WERI-Rb-1 (cell line): ENCODE data around the gene ARID5A.

Experiments used
- DNase-seq: peaks from one replicate; pipeline ENCODE4 v3.0.0-alpha.2; 2020
- H3K27ac ChIP-seq: fragments of 250-450 bp; sonication (Bioruptor Pico); 2 replicates; pipeline ENCODE4 v1.5.1; 2020; ENCODE audit warnings: mild to moderate bottlenecking, moderate library complexity
- H3K27me3 ChIP-seq: fragments of 250-450 bp; sonication (Bioruptor Pico); 2 replicates; pipeline ENCODE4 v1.5.1; 2021; ENCODE audit warnings: mild to moderate bottlenecking, low read depth, moderate library complexity; ENCODE audit not compliant: insufficient read depth, severe bottlenecking
- H3K36me3 ChIP-seq: fragments of 250-450 bp; sonication (Bioruptor Pico); 2 replicates; pipeline ENCODE4 v1.5.1; 2020; ENCODE audit warnings: mild to moderate bottlenecking, moderate library complexity
- H3K4me3 ChIP-seq: 2 replicates; pipeline ENCODE4 v1.5.1; 2011; ENCODE audit warnings: low read depth, mild to moderate bottlenecking, control low read depth, low read length
- H3K9me3 ChIP-seq: fragments of 250-450 bp; sonication (Bioruptor Pico); 2 replicates; pipeline ENCODE4 v1.5.1; 2021; ENCODE audit warnings: mild to moderate bottlenecking, moderate library complexity; ENCODE audit not compliant: severe bottlenecking
- CTCF ChIP-seq: IDR thresholded peaks from 2 replicates; pipeline ENCODE4 v1.5.1; 2011; ENCODE audit warnings: low read depth, mild to moderate bottlenecking, control low read depth, inconsistent platforms, low read length

ARID5A gene

DNA sequence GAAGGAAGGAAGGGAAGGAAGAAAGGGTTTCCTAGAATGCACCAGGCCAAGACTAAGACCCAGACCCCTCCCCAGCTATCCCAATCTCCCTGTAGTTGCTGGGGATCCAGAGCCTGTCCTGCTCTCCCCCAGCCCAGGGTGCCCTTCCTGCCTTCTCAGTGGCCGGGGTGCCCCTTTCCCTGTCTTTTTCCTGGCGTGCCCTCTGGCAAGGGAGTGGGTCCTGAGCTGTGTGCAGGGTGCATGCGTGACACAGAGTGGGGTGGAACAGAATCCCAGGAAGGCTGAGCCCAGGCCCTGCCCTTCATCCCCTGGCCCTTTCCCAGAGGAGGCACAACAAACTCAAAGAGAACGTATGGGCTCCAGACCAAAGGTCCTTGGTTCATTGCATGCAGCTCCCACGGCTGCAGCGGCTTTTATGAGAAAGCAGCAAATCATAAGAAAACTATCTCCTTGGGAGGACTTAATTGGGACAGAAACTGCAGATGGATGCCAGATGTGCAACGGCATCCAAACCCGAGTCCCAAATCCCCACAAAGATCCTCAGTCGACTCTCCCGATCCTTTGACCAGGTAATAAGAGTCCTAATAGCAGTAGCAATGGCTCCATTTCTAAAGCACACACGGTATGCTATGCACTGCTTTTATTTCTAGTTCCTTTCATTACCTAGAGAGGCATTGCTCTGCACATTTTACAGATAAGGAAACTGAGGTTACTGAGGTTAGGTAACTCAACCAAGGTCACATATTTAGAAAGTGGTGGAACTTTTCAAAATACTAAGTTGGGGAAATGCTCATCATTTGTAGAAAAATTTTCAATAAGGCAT, 12.7 kb upstream of the ARID5A start:
- Histone ChIP-seq H3K9me3 (no peaks in the 10 kb centered on the region), H3K36me3 (no peaks in the 10 kb centered on the region), H3K27ac (no peak overlapping the region), H3K27me3 (no peaks in the 10 kb centered on the region), H3K4me3 (no peak overlapping the region)
- no peak for TF ChIP-seq CTCF
- no peak for DNase-seq

DNA sequence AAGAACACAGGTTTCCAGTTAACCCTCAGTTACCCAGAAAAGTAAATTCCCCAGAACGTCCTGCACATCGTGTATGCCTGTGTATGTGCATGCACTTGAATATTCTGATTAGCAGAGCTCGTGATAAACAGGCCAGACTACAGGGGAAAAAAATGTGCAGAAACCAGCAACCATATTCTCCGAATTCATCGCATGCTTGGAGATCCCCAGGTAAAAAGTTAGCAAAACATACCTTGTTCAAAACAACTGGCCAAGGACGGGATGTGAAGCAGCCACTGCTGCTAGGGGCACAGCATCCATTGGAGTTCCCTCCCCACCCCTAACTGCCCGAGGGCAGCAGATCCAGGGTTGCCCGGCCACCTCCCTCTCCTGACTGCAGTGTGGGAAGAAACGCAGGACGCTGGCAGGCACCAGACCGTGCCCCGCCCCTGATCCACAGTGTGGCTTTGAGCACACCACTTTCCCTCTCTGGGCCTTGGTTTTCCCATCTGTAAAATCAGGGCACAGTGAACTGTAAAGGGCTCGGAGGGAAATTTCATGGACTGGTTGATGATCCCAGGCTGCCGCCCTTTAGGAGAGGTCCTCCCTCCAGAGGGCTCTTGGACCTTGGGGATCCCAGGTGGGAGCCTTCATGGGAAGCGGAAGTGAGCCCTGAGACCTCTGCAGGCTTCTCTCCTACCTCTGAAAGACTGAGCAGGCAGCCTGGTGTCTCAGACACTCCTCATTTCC, 11.9 kb upstream of the ARID5A start:
- no peaks in the 10 kb centered on the region for H3K27me3 ChIP-seq
- no peak for TF ChIP-seq CTCF
- H3K9me3 ChIP-seq: no peaks in the 10 kb centered on the region
- DNase-seq: no peak
- no peaks in the 10 kb centered on the region for H3K36me3 ChIP-seq
- no peak overlapping the region for H3K27ac ChIP-seq
- H3K4me3 ChIP-seq: no peak overlapping the region

DNA sequence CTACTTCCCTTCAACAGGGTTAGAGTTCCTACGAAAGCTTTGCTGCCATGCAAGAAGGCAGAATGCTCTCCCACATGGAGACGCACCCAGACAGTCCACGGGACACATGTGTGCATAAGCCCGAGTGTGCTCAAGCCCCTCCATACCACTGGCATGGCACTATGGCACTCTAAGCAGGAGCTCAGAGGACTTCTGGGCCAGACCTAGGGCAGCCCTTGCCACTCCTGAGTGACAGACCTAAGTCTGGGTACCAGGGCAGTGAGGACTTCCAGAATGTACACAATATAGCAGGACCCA, 11.4 kb upstream of the ARID5A start:
- no peak overlapping the region for H3K4me3 ChIP-seq
- no peaks in the 10 kb centered on the region for H3K9me3 ChIP-seq
- no peaks in the 10 kb centered on the region for H3K27me3 ChIP-seq
- no peak for TF ChIP-seq CTCF
- no peak for DNase-seq
- H3K36me3 ChIP-seq: no peaks in the 10 kb centered on the region
- H3K27ac ChIP-seq: no peak overlapping the region

DNA sequence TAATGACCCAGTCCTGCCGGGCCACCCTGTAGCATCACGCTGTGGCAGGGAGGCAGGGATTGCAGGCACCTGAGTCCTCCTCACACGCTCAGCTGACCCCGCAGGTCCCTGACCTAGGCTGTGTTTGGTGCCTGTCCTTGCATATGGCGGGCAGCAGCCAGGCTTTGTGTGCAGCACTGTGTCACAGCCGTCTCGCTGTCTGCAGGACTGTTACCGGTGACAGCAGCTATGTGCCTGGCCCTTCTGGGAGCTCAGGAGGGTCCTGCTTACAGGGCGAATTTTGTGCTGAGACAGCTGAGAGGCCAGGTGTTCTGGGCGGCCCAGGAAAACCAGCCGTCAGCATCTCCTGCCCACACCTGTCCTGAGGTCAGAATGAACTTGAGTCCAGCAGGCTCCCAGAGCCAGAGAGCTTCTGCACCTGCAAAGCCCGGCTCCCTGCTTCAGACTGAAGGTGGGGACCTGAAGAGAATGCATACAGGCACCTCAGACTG, 10.4 kb upstream of the ARID5A start:
- no peaks in the 10 kb centered on the region for H3K27me3 ChIP-seq
- no peak for DNase-seq
- H3K36me3 ChIP-seq: no peaks in the 10 kb centered on the region
- no peak for TF ChIP-seq CTCF
- H3K27ac ChIP-seq: no peak overlapping the region
- no peaks in the 10 kb centered on the region for H3K9me3 ChIP-seq
- no peak overlapping the region for H3K4me3 ChIP-seq

DNA sequence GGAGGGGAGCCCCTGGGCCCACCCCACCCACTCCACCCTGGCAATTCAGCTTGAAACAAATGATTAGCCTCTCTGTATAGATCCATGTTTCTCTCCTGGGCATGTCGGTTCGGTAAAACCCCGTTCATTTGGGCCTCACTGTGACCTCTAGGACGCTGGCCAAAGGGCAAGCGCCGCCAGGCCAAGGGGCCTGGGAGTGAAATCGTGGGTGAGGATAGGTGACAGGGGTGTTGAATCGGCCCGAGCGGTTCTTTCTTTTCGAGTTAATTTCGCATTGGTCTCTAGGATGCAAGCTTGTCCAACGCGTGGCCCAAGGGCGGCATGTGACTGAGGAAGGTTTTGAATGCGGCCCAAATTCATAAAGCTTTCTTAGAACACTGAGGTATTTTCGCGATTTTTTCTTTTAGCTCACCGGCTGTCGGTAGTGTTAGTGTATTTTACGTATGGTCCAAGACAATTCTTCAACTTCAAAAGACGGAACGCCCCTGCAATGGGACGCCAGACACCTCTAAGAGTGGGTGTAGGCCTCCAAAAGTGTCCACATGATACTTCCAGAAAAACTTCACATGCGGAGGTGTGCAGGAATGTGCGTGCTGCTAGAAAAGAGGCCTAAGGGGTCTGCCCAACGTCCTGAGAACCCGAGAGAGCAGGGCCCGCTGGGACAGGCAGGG, 9.8 kb upstream of the ARID5A start:
- Histone ChIP-seq H3K27me3 (no peaks in the 10 kb centered on the region), H3K4me3 (no peak overlapping the region), H3K27ac (no peak overlapping the region)

More for the DNA sequence above, 9.8 kb upstream of the ARID5A start:
- H3K36me3 ChIP-seq: no peaks in the 10 kb centered on the region
- no peak for TF ChIP-seq CTCF
- no peak for DNase-seq
- H3K9me3 ChIP-seq: no peaks in the 10 kb centered on the region
